ENCODE results near the gene CCDC57.

The CCDC57 gene

GRCh38 chr17:82091264-82092066 lies 121.2 kb downstream of the CCDC57 start:
- Histone ChIP-seq H3K4me1 (ENCODE audit: control extremely low read depth in 1 of 4, control insufficient read depth in 4 of 4, insufficient read depth in 4 of 4, low read length in 3 of 4) (peaks cover 0 to 13% (median 3%) of the 10 kb centered on the region in 4 experiments), H3K36me3 (ENCODE audit: control insufficient read depth in 4 of 4, insufficient read depth in 4 of 4, low read length in 3 of 4) (peaks cover 0 to 94% (median 64%) of the 10 kb centered on the region in 4 experiments)
- POLR2A ChIA-PET, result no interaction called here

GRCh38 chr17:82090549-82091263 lies 121.9 kb downstream of the CCDC57 start:
- WGBS (ENCODE audit: insufficient coverage), result 98% methylated on average over 23 of the region's 29 CpGs
- Histone ChIP-seq H3K36me3 (ENCODE audit: control insufficient read depth in 4 of 4, insufficient read depth in 4 of 4, low read length in 3 of 4) (peaks cover 0 to 94% (median 65%) of the 10 kb centered on the region in 4 experiments), H3K27me3 (replicated peaks in 2 of 5; ENCODE audit: control insufficient read depth in 4 of 5, insufficient read depth in 5 of 5, low read length in 4 of 5) (no peaks in the 10 kb centered on the region), H3K4me1 (ENCODE audit: control extremely low read depth in 1 of 4, control insufficient read depth in 4 of 4, insufficient read depth in 4 of 4, low read length in 3 of 4) (peaks cover 0 to 5% (median 0%) of the 10 kb centered on the region in 4 experiments), H3K9me3 (ENCODE audit: control extremely low read depth in 1 of 5, control insufficient read depth in 4 of 5, insufficient read depth in 2 of 5, low read depth in 1 of 5, low read length in 4 of 5) (no peaks in the 10 kb centered on the region), H3K4me3 (ENCODE audit: control insufficient read depth in 1 of 7, extremely low read depth in 1 of 7, insufficient read depth in 4 of 7, low read depth in 2 of 7, low read length in 6 of 7) (no peak overlapping the region), H3K27ac (ENCODE audit: insufficient read depth in 1 of 2, low read depth in 1 of 2, low read length in 2 of 2, poor library complexity in 1 of 2, severe bottlenecking in 2 of 2) (no peak overlapping the region)
- DNase-seq, result no peak
- CTCF ChIA-PET, result no interaction called here
- POLR2A ChIA-PET, result interaction anchor here (0.6 to 0.9 kb wide), 2 partner anchors 10 to 390 kb away, joined by 3 read pairs; no protein-coding TSS in a partner anchor

More at GRCh38 chr17:82091264-82092066, 121.2 kb downstream of the CCDC57 start:
- no peak overlapping the region for H3K4me3 ChIP-seq (ENCODE audit: control insufficient read depth in 1 of 7, extremely low read depth in 1 of 7, insufficient read depth in 4 of 7, low read depth in 2 of 7, low read length in 6 of 7)
- no peak overlapping the region for H3K27ac ChIP-seq (ENCODE audit: insufficient read depth in 1 of 2, low read depth in 1 of 2, low read length in 2 of 2, poor library complexity in 1 of 2, severe bottlenecking in 2 of 2)
- H3K9me3 ChIP-seq (ENCODE audit: control extremely low read depth in 1 of 5, control insufficient read depth in 4 of 5, insufficient read depth in 2 of 5, low read depth in 1 of 5, low read length in 4 of 5), result no peaks in the 10 kb centered on the region
- WGBS (ENCODE audit: insufficient coverage), result 98% methylated on average over 36 of the region's 37 CpGs
- no peak for DNase-seq
- no peaks in the 10 kb centered on the region for H3K27me3 ChIP-seq (replicated peaks in 2 of 5; ENCODE audit: control insufficient read depth in 4 of 5, insufficient read depth in 5 of 5, low read length in 4 of 5)
- CTCF ChIA-PET, result no interaction called here

- Histone ChIP-seq H3K9me3 (ENCODE audit: control extremely low read depth in 1 of 5, control insufficient read depth in 4 of 5, insufficient read depth in 2 of 5, low read depth in 1 of 5, low read length in 4 of 5) (no peaks in the 10 kb centered on the region), H3K4me1 (ENCODE audit: control extremely low read depth in 1 of 4, control insufficient read depth in 4 of 4, insufficient read depth in 4 of 4, low read length in 3 of 4) (no peaks in the 10 kb centered on the region), H3K4me3 (ENCODE audit: control insufficient read depth in 1 of 7, extremely low read depth in 1 of 7, insufficient read depth in 4 of 7, low read depth in 2 of 7, low read length in 6 of 7) (no peak overlapping the region), H3K36me3 (ENCODE audit: control insufficient read depth in 4 of 4, insufficient read depth in 4 of 4, low read length in 3 of 4) (peaks cover 0 to 94% (median 64%) of the 10 kb centered on the region in 4 experiments), H3K27ac (ENCODE audit: insufficient read depth in 1 of 2, low read depth in 1 of 2, low read length in 2 of 2, poor library complexity in 1 of 2, severe bottlenecking in 2 of 2) (no peak overlapping the region), H3K27me3 (replicated peaks in 2 of 5; ENCODE audit: control insufficient read depth in 4 of 5, insufficient read depth in 5 of 5, low read length in 4 of 5) (no peaks in the 10 kb centered on the region)
- 95% methylated on average over 27 of the region's 29 CpGs for WGBS (ENCODE audit: insufficient coverage)
- CTCF ChIA-PET, result no interaction called here
- POLR2A ChIA-PET, result interaction anchor here (0.5 to 0.9 kb wide), 3 partner anchors 9 to 391 kb away, joined by 3 to 4 read pairs (median 3); no protein-coding TSS in a partner anchor
- no peak for DNase-seq
Measured at GRCh38 chr17:82089723-82090548, 122.7 kb downstream of the CCDC57 start.

- peaks cover 0 to 99% (median 67%) of the 10 kb centered on the region in 4 experiments for H3K36me3 ChIP-seq (ENCODE audit: control insufficient read depth in 4 of 4, insufficient read depth in 4 of 4, low read length in 3 of 4)
- POLR2A ChIA-PET, result interaction anchor here (0.5 kb wide), 1 partner anchor 114 kb away, joined by 4 read pairs; no protein-coding TSS in a partner anchor
- no peak overlapping the region for H3K4me3 ChIP-seq (ENCODE audit: control insufficient read depth in 1 of 7, extremely low read depth in 1 of 7, insufficient read depth in 4 of 7, low read depth in 2 of 7, low read length in 6 of 7)
- no peaks in the 10 kb centered on the region for H3K4me1 ChIP-seq (ENCODE audit: control extremely low read depth in 1 of 4, control insufficient read depth in 4 of 4, insufficient read depth in 4 of 4, low read length in 3 of 4)
- no peak overlapping the region for H3K27ac ChIP-seq (ENCODE audit: insufficient read depth in 1 of 2, low read depth in 1 of 2, low read length in 2 of 2, poor library complexity in 1 of 2, severe bottlenecking in 2 of 2)
- 97% methylated on average over 42 of the region's 47 CpGs for WGBS (ENCODE audit: insufficient coverage)
- DNase-seq, result no peak
- CTCF ChIA-PET, result no interaction called here
- H3K27me3 ChIP-seq (replicated peaks in 2 of 5; ENCODE audit: control insufficient read depth in 4 of 5, insufficient read depth in 5 of 5, low read length in 4 of 5), result no peaks in the 10 kb centered on the region
- H3K9me3 ChIP-seq (ENCODE audit: control extremely low read depth in 1 of 5, control insufficient read depth in 4 of 5, insufficient read depth in 2 of 5, low read depth in 1 of 5, low read length in 4 of 5), result no peaks in the 10 kb centered on the region
Measured at GRCh38 chr17:82088838-82089722, 123.6 kb downstream of the CCDC57 start.

- CTCF ChIA-PET, result interaction anchor here (0.8 kb wide), 1 partner anchor 19 kb away, joined by 3 read pairs; no protein-coding TSS in a partner anchor
- Histone ChIP-seq H3K4me3 (ENCODE audit: control insufficient read depth in 1 of 7, extremely low read depth in 1 of 7, insufficient read depth in 4 of 7, low read depth in 2 of 7, low read length in 6 of 7) (no peak overlapping the region), H3K9me3 (ENCODE audit: control extremely low read depth in 1 of 5, control insufficient read depth in 4 of 5, insufficient read depth in 2 of 5, low read depth in 1 of 5, low read length in 4 of 5) (no peaks in the 10 kb centered on the region), H3K27me3 (replicated peaks in 2 of 5; ENCODE audit: control insufficient read depth in 4 of 5, insufficient read depth in 5 of 5, low read length in 4 of 5) (no peaks in the 10 kb centered on the region), H3K36me3 (ENCODE audit: control insufficient read depth in 4 of 4, insufficient read depth in 4 of 4, low read length in 3 of 4) (peaks cover 3 to 100% (median 69%) of the 10 kb centered on the region in 4 experiments), H3K27ac (ENCODE audit: insufficient read depth in 1 of 2, low read depth in 1 of 2, low read length in 2 of 2, poor library complexity in 1 of 2, severe bottlenecking in 2 of 2) (no peak overlapping the region), H3K4me1 (ENCODE audit: control extremely low read depth in 1 of 4, control insufficient read depth in 4 of 4, insufficient read depth in 4 of 4, low read length in 3 of 4) (no peaks in the 10 kb centered on the region)
- WGBS (ENCODE audit: insufficient coverage), result 97% methylated on average over 37 of the region's 48 CpGs
- POLR2A ChIA-PET, result no interaction called here
- no peak for DNase-seq
Measured at GRCh38 chr17:82087961-82088837, 124.4 kb downstream of the CCDC57 start.

Data from common myeloid progenitor, CD34-positive (primary cell).